ENCODE measurements around the gene NUP85.

- TF ChIP-seq ZFP3 (CRISPR knock-in tag; IDR thresholded peaks at IDR 0.05) (no peak), ARNTL (CRISPR knock-in tag; IDR thresholded peaks at IDR 0.05; ENCODE audit: borderline replicate concordance, low read depth) (no peak), OSR1 (CRISPR knock-in tag; IDR thresholded peaks at IDR 0.05) (no peak), ESRRG (CRISPR knock-in tag; IDR thresholded peaks at IDR 0.05) (no peak), ZNF565 (CRISPR knock-in tag; conservative IDR thresholded peaks at IDR 0.05; ENCODE audit: low read depth) (no peak), PPARA (CRISPR knock-in tag; IDR thresholded peaks at IDR 0.05; ENCODE audit: borderline replicate concordance) (no peak), BACH2 (CRISPR knock-in tag; IDR thresholded peaks at IDR 0.05; ENCODE audit: borderline replicate concordance) (no peak)
These were observed 39.5 kb downstream of the NUP85 start for GRCh38 chr17:75245011-75245410.
